Jurkat, Clone E6-1 (cell line): ENCODE measurements around the gene GPC6.

Experiments
- DNase-seq: peaks from one replicate; pipeline ENCODE4 v3.0.0-alpha.2; 2011; ENCODE audit warnings: low read depth, low spot score
- H3K4me3 ChIP-seq: 2 replicates; pipeline ENCODE4 v1.5.1; 2011; ENCODE audit warnings: mild to moderate bottlenecking, low read length, control low read depth, moderate library complexity

The GPC6 gene

GRCh38 chr13:93811071-93811737 lies 584.6 kb downstream of the GPC6 start:
- no peak overlapping the region for H3K4me3 ChIP-seq
- DNase-seq, result no peak

- no peak for DNase-seq
- no peak overlapping the region for H3K4me3 ChIP-seq
Measured at GRCh38 chr13:93811738-93812112, 585.1 kb downstream of the GPC6 start.

DNA sequence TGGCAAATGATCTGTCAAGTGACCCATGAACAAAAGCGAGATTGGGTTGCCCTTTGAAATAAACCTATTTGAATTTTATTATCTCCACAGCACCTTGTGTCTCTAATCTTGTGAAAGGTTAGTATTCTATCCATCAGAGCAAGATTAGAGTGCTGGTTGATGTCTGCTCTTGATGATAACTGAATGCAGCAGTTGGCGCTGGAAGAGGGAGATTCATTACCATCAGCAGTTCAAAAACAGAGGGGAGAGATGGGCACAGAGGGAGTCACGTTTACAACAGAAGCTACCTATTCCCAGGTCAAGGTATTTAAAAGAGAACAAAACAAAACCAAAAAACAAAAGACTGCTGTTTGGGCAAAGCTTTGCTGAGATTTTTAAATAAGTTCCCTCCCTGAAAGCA lies 588.1 kb downstream of the GPC6 start:
- DNase-seq, result no peak
- no peak overlapping the region for H3K4me3 ChIP-seq

DNA sequence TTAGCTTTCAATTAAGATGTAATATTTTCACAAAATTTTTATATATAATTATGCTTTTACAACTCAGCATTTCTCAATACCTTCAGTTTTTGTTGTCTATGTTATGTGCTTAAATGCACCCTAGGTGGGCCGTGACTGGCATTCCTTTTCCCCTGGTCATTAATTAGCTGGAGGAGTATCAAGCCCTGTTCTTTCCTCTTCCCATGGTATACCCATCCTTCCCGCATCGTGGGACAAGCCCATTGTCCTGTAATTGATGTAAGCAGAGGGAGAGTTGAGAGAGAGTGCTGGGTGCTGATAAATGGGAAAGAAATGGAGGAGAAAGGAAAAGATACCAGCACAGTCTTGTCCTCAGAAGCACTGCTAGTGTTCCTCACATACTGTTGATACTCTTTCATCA lies 591.7 kb downstream of the GPC6 start:
- no peak for DNase-seq
- H3K4me3 ChIP-seq, result no peak overlapping the region

DNA sequence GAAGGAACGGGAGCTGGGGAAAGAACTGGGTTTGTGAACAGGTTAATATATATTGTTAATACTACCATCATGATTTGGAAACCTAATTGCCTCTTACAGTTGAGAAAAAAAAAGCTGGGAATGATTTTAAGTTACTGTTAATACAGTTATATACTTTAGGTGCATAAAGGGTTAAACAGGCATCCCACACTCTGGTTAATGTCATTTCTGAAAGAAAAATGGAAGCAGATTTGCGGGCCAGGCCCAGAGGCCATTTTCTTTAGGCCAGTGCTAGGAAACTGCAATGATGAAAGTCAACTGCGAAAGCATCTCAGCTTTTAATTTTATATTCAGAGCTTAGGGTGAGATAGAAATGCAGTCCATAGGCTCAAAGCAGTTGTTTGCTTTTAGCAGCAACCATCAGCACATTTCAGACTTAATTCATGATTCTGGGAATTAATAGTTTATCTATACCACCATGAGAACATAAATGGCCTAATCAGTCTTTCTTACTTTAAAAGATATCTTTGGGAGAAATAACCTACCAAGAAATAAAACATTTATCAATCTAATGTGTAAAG lies 592.8 kb downstream of the GPC6 start:
- H3K4me3 ChIP-seq, result no peak overlapping the region
- DNase-seq, result no peak

GRCh38 chr13:93824286-93824685 lies 597.7 kb downstream of the GPC6 start:
- no peak overlapping the region for H3K4me3 ChIP-seq
- no peak for DNase-seq

GRCh38 chr13:93834051-93834450 lies 607.4 kb downstream of the GPC6 start:
- no peak for DNase-seq

DNA sequence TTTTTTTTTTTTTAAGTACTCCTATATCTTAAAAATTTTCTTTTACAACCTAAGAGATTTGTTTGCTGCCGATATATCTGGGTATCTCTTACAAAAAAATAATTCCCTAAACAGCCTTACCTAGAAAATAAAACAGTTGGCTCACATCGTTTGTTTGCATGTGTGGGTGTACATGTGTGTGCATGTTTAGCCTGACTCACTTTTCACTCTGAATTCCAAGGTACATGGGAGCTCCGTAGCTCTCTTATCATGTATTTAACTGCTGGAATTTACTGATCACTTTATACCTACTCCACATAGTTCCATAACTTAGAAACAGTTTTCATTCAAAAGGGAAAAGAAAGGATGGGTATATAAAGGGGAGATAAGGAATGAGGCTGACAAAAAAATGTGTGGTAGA lies 616.5 kb downstream of the GPC6 start:
- H3K4me3 ChIP-seq, result no peak overlapping the region
- DNase-seq, result no peak

More at GRCh38 chr13:93834051-93834450, 607.4 kb downstream of the GPC6 start:
- no peak overlapping the region for H3K4me3 ChIP-seq

DNA sequence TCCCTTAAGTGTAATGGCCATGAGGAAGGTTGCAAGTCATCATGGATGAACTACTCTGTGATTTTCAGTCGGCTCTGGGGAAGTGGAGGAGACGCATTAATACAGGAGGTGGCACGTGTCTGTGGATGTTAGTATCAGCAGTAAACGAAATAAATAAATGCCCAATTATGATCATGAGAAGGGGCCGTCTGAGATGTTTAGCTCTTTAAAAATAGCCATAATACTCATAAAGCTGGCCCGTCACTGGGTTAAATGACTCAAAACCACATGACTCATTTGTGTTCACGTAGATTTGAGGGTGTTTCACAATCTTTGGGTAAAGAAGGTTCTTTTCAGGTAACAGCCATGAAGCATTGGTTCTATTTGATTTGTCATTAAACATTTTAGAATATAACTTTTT lies 620.6 kb downstream of the GPC6 start:
- DNase-seq, result no peak
- no peak overlapping the region for H3K4me3 ChIP-seq

GRCh38 chr13:93848247-93848646 lies 621.6 kb downstream of the GPC6 start:
- DNase-seq, result no peak
- H3K4me3 ChIP-seq, result no peak overlapping the region

DNA sequence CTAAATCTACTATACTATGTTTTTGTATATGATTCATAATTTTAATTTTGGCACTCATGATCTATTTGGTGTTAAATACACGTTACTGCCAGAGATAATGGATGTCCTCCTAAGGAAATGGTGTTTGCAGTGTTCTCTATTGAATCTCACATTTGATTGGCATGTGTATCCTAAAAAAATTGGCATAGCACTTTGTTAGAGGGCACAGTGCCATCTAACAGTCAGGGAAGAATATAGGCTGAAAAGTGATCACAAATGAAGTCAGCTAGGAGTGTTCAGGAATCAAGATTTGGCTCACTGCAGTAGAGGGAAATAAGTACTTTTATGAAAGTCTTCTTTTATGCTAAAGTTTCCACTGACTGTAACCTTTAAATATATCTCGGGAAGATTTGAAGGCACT lies 624.6 kb downstream of the GPC6 start:
- no peak for DNase-seq
- H3K4me3 ChIP-seq, result no peak overlapping the region

DNA sequence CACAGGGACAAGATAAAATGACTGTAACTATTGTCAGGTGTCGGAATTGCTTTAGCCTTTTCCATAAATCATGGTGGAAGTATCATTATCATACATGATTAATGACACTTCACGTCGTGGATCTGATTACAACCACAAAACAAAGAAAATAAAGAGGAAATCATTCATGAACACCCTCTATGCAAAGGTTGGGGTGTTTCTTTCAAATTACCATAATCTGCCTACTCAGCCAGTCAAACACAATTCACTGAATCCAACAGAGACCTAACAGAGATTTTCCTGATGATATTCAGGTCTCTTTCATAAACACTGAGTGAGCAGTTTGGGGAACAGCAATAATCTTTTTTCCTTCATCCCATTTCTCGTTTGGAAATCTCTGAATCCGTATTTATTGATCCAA lies 627.3 kb downstream of the GPC6 start:
- H3K4me3 ChIP-seq, result no peak overlapping the region
- no peak for DNase-seq

- DNase-seq, result no peak
- H3K4me3 ChIP-seq, result no peak overlapping the region
Measured at GRCh38 chr13:93857126-93857525, 630.5 kb downstream of the GPC6 start.

DNA sequence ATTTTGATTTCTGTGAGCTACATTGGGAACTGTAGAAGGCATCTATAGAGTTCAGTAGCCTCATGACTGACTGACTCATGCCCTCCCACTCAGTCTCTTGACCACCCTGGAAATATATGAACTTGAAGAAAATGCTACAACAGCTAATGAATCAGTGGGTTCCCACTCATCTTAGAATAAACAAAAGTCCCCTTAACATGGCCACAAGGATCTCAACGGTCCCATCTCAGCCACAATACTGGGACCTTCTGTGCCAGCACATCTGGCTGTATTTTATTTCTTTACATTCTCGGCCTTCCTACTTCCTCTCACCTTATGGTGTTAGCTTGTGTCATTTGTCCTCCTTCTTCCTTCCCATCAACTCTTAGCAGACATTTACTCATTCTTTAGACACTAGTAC lies 633.1 kb downstream of the GPC6 start:
- no peak for DNase-seq
- no peak overlapping the region for H3K4me3 ChIP-seq

DNA sequence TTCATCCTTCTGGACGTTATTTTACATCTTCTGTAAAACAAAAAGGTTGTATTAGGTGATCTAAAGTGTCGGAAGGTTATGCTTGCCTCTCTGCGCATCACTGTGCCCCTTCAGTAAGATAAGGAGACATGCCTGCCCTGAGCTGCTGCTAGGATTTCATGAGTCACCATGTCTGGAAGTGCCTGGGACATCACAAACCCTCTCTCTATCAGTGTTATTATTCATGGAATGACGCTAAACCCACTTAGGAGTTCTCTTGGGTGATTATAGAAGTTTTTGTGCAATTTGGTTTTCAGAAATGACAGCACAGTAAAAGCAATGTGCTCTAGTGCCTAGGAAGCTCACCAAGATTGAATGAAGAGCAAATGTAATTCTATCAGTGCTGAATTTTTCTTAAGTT lies 635.2 kb downstream of the GPC6 start:
- no peak for DNase-seq
- H3K4me3 ChIP-seq, result no peak overlapping the region

GRCh38 chr13:93862259-93862658 lies 635.7 kb downstream of the GPC6 start:
- DNase-seq, result no peak
- H3K4me3 ChIP-seq, result no peak overlapping the region

DNA sequence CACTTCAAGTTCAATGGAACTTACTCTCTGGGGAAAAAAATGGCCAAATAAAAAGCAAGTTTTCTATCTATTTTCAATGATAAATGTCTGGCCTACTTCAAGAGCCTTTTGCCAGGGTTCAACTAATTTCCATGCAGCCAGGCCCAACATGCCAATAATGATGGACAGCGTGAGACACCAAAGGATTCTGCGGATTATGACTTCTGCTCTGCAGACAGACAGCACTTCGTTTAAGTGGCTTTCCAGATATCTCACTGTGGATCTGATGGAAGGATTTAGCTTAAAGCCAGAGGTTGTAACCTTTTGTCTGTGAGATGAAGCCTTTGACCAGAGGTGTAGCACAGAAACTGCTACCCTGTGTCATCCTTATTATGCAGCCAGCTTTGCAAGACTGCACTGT lies 638.6 kb downstream of the GPC6 start:
- no peak overlapping the region for H3K4me3 ChIP-seq
- no peak for DNase-seq

GRCh38 chr13:93867481-93867880 lies 640.9 kb downstream of the GPC6 start:
- no peak overlapping the region for H3K4me3 ChIP-seq
- no peak for DNase-seq

GRCh38 chr13:93872376-93872775 lies 645.8 kb downstream of the GPC6 start:
- DNase-seq, result no peak
- no peak overlapping the region for H3K4me3 ChIP-seq

GRCh38 chr13:93872786-93873347 lies 646.3 kb downstream of the GPC6 start:
- DNase-seq, result no peak
- H3K4me3 ChIP-seq, result no peak overlapping the region

GRCh38 chr13:93875547-93875946 lies 648.9 kb downstream of the GPC6 start:
- H3K4me3 ChIP-seq, result no peak overlapping the region
- no peak for DNase-seq
